ENCODE measurements around the gene GAN.

GAN gene

GRCh38 chr16:81429045-81429521, 114.3 kb downstream of the GAN start:
- no peak for DNase-seq (ENCODE audit: low read depth in 2 of 2)

- no peak for DNase-seq (ENCODE audit: low read depth in 2 of 2)
Observed at GRCh38 chr16:81431554-81432353, 117.0 kb downstream of the GAN start.

GRCh38 chr16:81432937-81433557, 118.3 kb downstream of the GAN start:
- DNase-seq (ENCODE audit: low read depth in 2 of 2), result no peak

DNA sequence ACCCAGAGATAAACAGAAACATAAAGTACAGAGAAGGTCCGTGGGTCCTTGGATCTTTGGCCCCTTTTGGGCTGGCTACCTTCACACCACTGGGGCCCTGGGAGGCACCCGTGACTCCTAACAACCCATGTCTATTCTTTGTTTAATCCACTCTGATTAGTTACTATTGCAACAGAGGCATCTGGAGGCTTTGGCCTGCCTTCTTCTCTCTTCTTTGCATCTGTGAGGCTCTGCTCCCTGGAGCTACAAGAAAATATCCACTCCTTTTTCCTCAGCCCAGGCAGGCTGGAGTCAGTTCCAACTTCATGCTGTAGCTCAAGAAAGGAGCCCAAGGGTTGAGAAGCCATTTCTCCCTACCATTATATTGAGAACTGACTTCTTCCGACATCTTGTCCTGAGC, 120.3 kb downstream of the GAN start:
- no peak for DNase-seq (ENCODE audit: low read depth in 2 of 2)

- no peak for DNase-seq (ENCODE audit: low read depth in 2 of 2)
Observed at GRCh38 chr16:81435567-81435966, 120.8 kb downstream of the GAN start.

- DNase-seq (ENCODE audit: low read depth in 2 of 2), result no peak
Observed at GRCh38 chr16:81436386-81436785, 121.6 kb downstream of the GAN start.

DNA sequence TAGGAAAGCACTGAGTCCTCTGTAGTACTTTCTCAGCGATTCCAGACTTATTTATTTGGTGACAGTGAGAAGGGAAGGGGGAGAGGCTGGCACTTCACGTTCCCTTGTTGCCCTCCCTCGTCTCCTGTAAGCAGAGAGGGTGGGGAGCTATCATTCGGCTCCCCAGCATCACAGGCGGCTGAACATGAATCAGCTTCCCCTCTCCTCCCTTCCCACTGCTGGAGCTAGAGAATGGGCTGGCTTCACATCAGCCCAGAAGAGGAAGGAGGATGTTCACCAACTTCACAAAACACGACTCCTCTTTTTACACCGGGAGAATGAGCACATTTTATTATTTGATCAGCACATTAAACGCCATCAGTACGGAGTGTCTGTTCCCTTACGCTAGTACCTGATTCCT, 123.1 kb downstream of the GAN start:
- no peak for DNase-seq (ENCODE audit: low read depth in 2 of 2)
